NCI-H748 treated with DMSO at 0.1 percent for 48 hours (cell line): ENCODE results near the gene SH3GL1.
A peak's percentile ranks its signal among the peaks of the same experiment; 100 is the strongest.

Experiments used
- DNase-seq: peaks from one replicate; lab custom pipeline; 2025; lab: John Stamatoyannopoulos, UW

Gene SH3GL1, protein sequence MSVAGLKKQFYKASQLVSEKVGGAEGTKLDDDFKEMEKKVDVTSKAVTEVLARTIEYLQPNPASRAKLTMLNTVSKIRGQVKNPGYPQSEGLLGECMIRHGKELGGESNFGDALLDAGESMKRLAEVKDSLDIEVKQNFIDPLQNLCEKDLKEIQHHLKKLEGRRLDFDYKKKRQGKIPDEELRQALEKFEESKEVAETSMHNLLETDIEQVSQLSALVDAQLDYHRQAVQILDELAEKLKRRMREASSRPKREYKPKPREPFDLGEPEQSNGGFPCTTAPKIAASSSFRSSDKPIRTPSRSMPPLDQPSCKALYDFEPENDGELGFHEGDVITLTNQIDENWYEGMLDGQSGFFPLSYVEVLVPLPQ

GRCh38 chr19:4400135-4400936 is at the start of gene SH3GL1:
Gene SH3GL1 (minus strand): TSS chr19:4400547. CDS start chr19:4400368, 179 bp downstream.
- peak; percentile 91 for DNase-seq

DNA sequence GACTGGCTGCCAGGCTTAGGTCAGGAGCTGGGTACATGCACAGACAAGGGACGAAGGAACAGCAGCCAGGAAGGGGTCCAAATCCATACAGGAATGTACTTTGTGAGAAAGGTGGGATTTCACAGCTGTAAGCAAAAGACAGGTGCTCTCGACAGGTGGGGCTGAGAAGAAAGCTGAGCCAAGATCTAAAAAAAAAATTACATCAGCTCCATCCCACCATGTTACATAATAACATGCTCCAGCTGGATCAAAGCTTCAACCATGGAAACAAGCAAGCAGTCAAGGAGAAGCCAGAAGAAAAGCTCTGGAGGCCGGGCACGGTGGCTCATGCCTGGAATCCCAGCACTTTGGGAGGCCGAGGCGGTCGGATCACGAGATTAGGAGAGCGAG is 49.3 kb upstream of the SH3GL1 start:
- DNase-seq = no peak

- no peak for DNase-seq
Measured at GRCh38 chr19:4449022-4449638, 48.8 kb upstream of the SH3GL1 start.

GRCh38 chr19:4448147-4448985 is 48.0 kb upstream of the SH3GL1 start:
- DNase-seq = no peak

GRCh38 chr19:4447327-4448146 is 47.2 kb upstream of the SH3GL1 start:
- DNase-seq = no peak

GRCh38 chr19:4446704-4447200 is 46.4 kb upstream of the SH3GL1 start:
- no peak for DNase-seq

GRCh38 chr19:4445963-4446703 is 45.8 kb upstream of the SH3GL1 start:
- DNase-seq = no peak

GRCh38 chr19:4444765-4445741 is 44.7 kb upstream of the SH3GL1 start:
- no peak for DNase-seq

GRCh38 chr19:4443966-4444764 is 43.8 kb upstream of the SH3GL1 start:
- no peak for DNase-seq

DNA sequence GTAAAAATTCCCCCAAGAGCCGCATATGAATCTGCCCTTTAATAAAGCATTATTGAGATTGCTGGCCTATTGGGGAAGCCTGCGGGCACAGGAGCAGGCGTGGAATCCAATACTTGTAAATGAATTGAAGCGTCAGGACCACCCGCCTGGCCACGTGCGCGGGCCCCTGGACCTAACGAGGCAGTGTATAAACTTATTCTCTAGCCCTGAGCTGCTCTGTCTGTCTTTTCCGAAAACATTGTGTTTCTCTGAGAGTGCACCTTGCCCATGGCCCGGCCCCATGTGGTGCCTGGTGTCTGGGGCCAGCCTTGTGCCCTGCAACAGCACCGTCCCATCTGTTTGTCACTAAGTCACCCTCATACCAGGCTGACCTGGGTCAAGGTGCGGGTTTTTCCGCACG is 42.8 kb upstream of the SH3GL1 start:
- DNase-seq = no peak

- DNase-seq = no peak
Measured at GRCh38 chr19:4442819-4443146, 42.4 kb upstream of the SH3GL1 start.

- no peak for DNase-seq
Measured at GRCh38 chr19:4441994-4442818, 41.9 kb upstream of the SH3GL1 start.

- no peak for DNase-seq
Measured at GRCh38 chr19:4439243-4439642, 38.9 kb upstream of the SH3GL1 start.

GRCh38 chr19:4437103-4437502 is 36.8 kb upstream of the SH3GL1 start:
- DNase-seq = no peak

DNA sequence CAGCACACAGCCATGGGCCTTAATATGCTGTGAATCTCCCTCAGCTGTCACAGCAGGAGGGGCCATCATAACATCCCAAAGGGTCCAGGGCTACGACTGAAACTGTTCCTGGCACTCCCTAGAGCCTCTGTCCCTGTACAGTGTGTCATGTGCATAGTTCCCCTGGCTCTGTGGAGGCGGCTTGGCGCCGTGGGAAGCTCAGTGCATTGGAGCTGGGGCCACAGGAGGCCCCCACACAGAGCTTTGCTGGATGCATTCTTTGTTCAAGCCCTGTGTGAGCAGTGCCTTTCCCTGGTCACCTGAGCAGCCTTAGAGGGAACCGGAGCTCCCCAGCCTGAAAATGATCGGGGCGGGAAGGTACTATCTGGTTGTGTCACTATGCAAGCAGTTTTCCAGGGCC is 35.9 kb upstream of the SH3GL1 start:
- no peak for DNase-seq

GRCh38 chr19:4434391-4434790 is 34.0 kb upstream of the SH3GL1 start:
- no peak for DNase-seq

- no peak for DNase-seq
Measured at GRCh38 chr19:4432918-4433506, 32.7 kb upstream of the SH3GL1 start.
